Keratinocyte (primary cell): ENCODE results near the gene TUBGCP5. TPM values are rescaled to one million over a fixed set of nuclear protein-coding genes. Genes with fewer than 3 reads are reported as not detected.

Experiments
- DNase-seq: peaks from one replicate; pipeline ENCODE4 v3.0.0-alpha.2; 2011; ENCODE audit warnings: low read depth, missing footprints, low spot score
- FAIRE-seq: peaks from 2 replicates; lab custom pipeline; 2011; peaks lifted over from hg19 to GRCh38; lab: Jason Lieb, UNC
- H2AFZ ChIP-seq: 2 replicates; pipeline ENCODE4 v1.6.0; 2012; ENCODE audit warnings: low read length, control low read depth, inconsistent platforms; ENCODE audit not compliant: control insufficient read depth
- H3K27ac ChIP-seq: 2 replicates; pipeline ENCODE4 v1.5.1; 2011; ENCODE audit warnings: low read length; ENCODE audit not compliant: control insufficient read depth, insufficient read depth
- H3K27me3 ChIP-seq: 3 replicates; pipeline ENCODE4 v1.6.0; 2011; ENCODE audit warnings: low read length; ENCODE audit not compliant: control insufficient read depth, insufficient read depth; ENCODE audit errors: extremely low read depth
- H3K36me3 ChIP-seq, 2 experiments: 2 replicates in 1 of 2; 3 replicates in 1 of 2; pipeline ENCODE4 v1.5.1; 2011; ENCODE audit warnings: low read length in 2 of 2, mild to moderate bottlenecking in 1 of 2; ENCODE audit not compliant: control insufficient read depth in 2 of 2, insufficient read depth in 2 of 2; ENCODE audit errors: extremely low read depth in 1 of 2
- H3K4me1 ChIP-seq: 3 replicates; pipeline ENCODE4 v1.5.1; 2011; ENCODE audit warnings: low read length; ENCODE audit not compliant: control insufficient read depth, insufficient read depth; ENCODE audit errors: extremely low read depth
- H3K4me2 ChIP-seq: 3 replicates; pipeline ENCODE4 v1.6.0; 2011; ENCODE audit warnings: low read depth, low read length; ENCODE audit not compliant: control insufficient read depth, insufficient read depth; ENCODE audit errors: extremely low read depth
- H3K4me3 ChIP-seq, 3 experiments: fragments of 200-600 bp in 1 of 3; sonication (generic) in 1 of 3; 2 replicates in 2 of 3; 3 replicates in 1 of 3; pipeline ENCODE4 v1.5.1; 2011 to 2016; ENCODE audit warnings: low read length in 3 of 3, mild to moderate bottlenecking in 3 of 3, control low read depth in 2 of 3, inconsistent platforms in 1 of 3, low read depth in 1 of 3, mixed read lengths in 1 of 3, mixed run types in 1 of 3, moderate library complexity in 1 of 3; ENCODE audit not compliant: control insufficient read depth in 2 of 3, insufficient read depth in 2 of 3; ENCODE audit errors: extremely low read depth in 1 of 3
- H3K79me2 ChIP-seq: 2 replicates; pipeline ENCODE4 v1.6.0; 2012; ENCODE audit warnings: low read length; ENCODE audit not compliant: control insufficient read depth, insufficient read depth
- H3K9ac ChIP-seq: 3 replicates; pipeline ENCODE4 v1.6.0; 2011; ENCODE audit warnings: low read length; ENCODE audit not compliant: control insufficient read depth, insufficient read depth; ENCODE audit errors: extremely low read depth
- H3K9me1 ChIP-seq: 3 replicates; pipeline ENCODE4 v1.6.0; 2011; ENCODE audit warnings: low read length; ENCODE audit not compliant: control insufficient read depth, insufficient read depth; ENCODE audit errors: extremely low read depth
- H3K9me3 ChIP-seq: 2 replicates; pipeline ENCODE4 v1.5.1; 2012; ENCODE audit warnings: low read depth, low read length; ENCODE audit not compliant: control insufficient read depth
- H4K20me1 ChIP-seq: 3 replicates; pipeline ENCODE4 v1.6.0; 2011; ENCODE audit warnings: low read length; ENCODE audit not compliant: control insufficient read depth, insufficient read depth; ENCODE audit errors: extremely low read depth
- EZH2 ChIP-seq: IDR thresholded peaks from one replicate; pipeline ENCODE4 v1.6.1; 2012; ENCODE audit warnings: inconsistent platforms, mild to moderate bottlenecking, low read length, moderate library complexity
- dilution Hi-C: fragments of 300-500 bp; cut with MboI; formaldehyde crosslinking; loops from one replicate; pipeline ENCODE4 v1.7.0; 2020; ENCODE audit warnings: low sequenced_read_pairs; ENCODE audit not compliant: extremely low pct_ligation_motif_present
- polyA plus RNA-seq, 5 experiments: library from polyadenylated mRNA; depleted of rRNA in 3 of 5; stranded (reverse) in 3 of 5; stranded (forward) in 1 of 5; unstranded in 1 of 5; fragments of >200 nt; gene quantifications; 1 replicate in 1 of 5; 2 replicates in 3 of 5; 3 replicates in 1 of 5; pipeline versions ENCODE4 v1.2.1 to v1.2.3, GENCODE V29; 2011 to 2012; ENCODE audit warnings: missing spikeins in 2 of 5, low read depth in 1 of 5, low replicate concordance in 1 of 5
- TF ChIP-seq, protein P1 (sequence below), 3 experiments: IDR thresholded peaks in 1 of 3; conservative IDR thresholded peaks in 1 of 3; optimal IDR thresholded peaks in 1 of 3; 2 replicates in 2 of 3; 3 replicates in 1 of 3; pipeline versions ENCODE3 to v1.5.1; 2011; ENCODE audit warnings: low read length in 3 of 3, mild to moderate bottlenecking in 3 of 3, moderate library complexity in 2 of 3, control low read depth in 1 of 3, inconsistent platforms in 1 of 3; ENCODE audit not compliant: insufficient read depth in 2 of 3; ENCODE audit errors: extremely low read depth in 1 of 3

TUBGCP5 gene
- polyA plus RNA-seq, 1 donor (not counting 4 experiments of a cell fraction or from before 2014, with no cell fraction given): 20.3 TPM

DNA sequence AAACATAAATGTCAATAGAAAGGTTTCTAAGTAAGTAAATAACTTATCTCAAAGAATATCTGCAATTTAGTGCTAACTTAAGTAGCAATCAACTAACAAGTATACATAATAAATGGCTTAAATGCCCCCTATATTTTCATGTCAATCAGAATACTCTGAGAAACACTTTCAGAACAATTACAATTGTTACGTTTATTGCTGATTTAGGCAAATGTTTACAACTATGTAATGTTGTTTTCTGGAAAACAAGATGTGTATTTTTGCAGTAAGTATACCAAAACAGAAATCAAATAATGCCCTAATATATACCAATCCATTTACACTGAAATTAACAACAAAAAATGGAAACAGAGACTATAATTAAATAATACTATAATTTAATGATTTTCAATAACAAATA is 13.2 kb downstream of the TUBGCP5 start:
- Histone ChIP-seq H3K36me3 (peaks cover 4 to 15% of the 10 kb centered on the region in 2 experiments), H4K20me1 (no peaks in the 10 kb centered on the region), H2AFZ (no peak overlapping the region), H3K9me1 (no peaks in the 10 kb centered on the region), H3K9me3 (no peaks in the 10 kb centered on the region), H3K79me2 (no peaks in the 10 kb centered on the region), H3K27me3 (no peaks in the 10 kb centered on the region), H3K9ac (no peak overlapping the region), H3K4me2 (no peak overlapping the region), H3K4me1 (no peaks in the 10 kb centered on the region), H3K4me3 (no peak overlapping the region), H3K27ac (no peak overlapping the region)
- dilution Hi-C loops: no loop called here
- TF ChIP-seq, protein P1, sequence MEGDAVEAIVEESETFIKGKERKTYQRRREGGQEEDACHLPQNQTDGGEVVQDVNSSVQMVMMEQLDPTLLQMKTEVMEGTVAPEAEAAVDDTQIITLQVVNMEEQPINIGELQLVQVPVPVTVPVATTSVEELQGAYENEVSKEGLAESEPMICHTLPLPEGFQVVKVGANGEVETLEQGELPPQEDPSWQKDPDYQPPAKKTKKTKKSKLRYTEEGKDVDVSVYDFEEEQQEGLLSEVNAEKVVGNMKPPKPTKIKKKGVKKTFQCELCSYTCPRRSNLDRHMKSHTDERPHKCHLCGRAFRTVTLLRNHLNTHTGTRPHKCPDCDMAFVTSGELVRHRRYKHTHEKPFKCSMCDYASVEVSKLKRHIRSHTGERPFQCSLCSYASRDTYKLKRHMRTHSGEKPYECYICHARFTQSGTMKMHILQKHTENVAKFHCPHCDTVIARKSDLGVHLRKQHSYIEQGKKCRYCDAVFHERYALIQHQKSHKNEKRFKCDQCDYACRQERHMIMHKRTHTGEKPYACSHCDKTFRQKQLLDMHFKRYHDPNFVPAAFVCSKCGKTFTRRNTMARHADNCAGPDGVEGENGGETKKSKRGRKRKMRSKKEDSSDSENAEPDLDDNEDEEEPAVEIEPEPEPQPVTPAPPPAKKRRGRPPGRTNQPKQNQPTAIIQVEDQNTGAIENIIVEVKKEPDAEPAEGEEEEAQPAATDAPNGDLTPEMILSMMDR (optimal IDR thresholded peaks at IDR 0.05 in 1 of 3, IDR thresholded peaks at IDR 0.05 in 1 of 3, conservative IDR thresholded peaks at IDR 0.05 in 1 of 3; ENCODE audit: extremely low read depth in 1 of 3, insufficient read depth in 2 of 3, low read length in 3 of 3): no peak
- TF ChIP-seq EZH2: no peak
- DNase-seq (no peak), FAIRE-seq (no peak)

- Histone ChIP-seq H2AFZ (no peak overlapping the region), H3K4me2 (no peak overlapping the region), H3K4me3 (no peak overlapping the region), H3K27me3 (no peaks in the 10 kb centered on the region), H3K4me1 (no peaks in the 10 kb centered on the region), H4K20me1 (no peaks in the 10 kb centered on the region), H3K36me3 (peaks cover 14 to 24% of the 10 kb centered on the region in 2 experiments), H3K27ac (no peak overlapping the region), H3K9me1 (no peaks in the 10 kb centered on the region), H3K79me2 (no peaks in the 10 kb centered on the region), H3K9ac (no peak overlapping the region), H3K9me3 (no peaks in the 10 kb centered on the region)
- dilution Hi-C loops: no loop called here
- no peak for DNase-seq
- TF ChIP-seq, protein P1 (optimal IDR thresholded peaks at IDR 0.05 in 1 of 3, IDR thresholded peaks at IDR 0.05 in 1 of 3, conservative IDR thresholded peaks at IDR 0.05 in 1 of 3; ENCODE audit: extremely low read depth in 1 of 3, insufficient read depth in 2 of 3, low read length in 3 of 3): no peak
- no peak for TF ChIP-seq EZH2
- no peak for FAIRE-seq
Measured at GRCh38 chr15:23022156-23022555, 17.2 kb downstream of the TUBGCP5 start.
